C4-2B (cell line): Measurements from ENCODE around the gene XBP1.

Experiments used
- ZFX ChIP-seq: fragments of 450-650 bp; IDR thresholded peaks from 2 replicates; pipeline ENCODE4 v1.6.1; 2017
- TF ChIP-seq, protein P1 (sequence below): fragments of 450-650 bp; conservative IDR thresholded peaks from 2 replicates; pipeline ENCODE4 v1.5.1; 2017; ENCODE audit warnings: mild to moderate bottlenecking

DNA sequence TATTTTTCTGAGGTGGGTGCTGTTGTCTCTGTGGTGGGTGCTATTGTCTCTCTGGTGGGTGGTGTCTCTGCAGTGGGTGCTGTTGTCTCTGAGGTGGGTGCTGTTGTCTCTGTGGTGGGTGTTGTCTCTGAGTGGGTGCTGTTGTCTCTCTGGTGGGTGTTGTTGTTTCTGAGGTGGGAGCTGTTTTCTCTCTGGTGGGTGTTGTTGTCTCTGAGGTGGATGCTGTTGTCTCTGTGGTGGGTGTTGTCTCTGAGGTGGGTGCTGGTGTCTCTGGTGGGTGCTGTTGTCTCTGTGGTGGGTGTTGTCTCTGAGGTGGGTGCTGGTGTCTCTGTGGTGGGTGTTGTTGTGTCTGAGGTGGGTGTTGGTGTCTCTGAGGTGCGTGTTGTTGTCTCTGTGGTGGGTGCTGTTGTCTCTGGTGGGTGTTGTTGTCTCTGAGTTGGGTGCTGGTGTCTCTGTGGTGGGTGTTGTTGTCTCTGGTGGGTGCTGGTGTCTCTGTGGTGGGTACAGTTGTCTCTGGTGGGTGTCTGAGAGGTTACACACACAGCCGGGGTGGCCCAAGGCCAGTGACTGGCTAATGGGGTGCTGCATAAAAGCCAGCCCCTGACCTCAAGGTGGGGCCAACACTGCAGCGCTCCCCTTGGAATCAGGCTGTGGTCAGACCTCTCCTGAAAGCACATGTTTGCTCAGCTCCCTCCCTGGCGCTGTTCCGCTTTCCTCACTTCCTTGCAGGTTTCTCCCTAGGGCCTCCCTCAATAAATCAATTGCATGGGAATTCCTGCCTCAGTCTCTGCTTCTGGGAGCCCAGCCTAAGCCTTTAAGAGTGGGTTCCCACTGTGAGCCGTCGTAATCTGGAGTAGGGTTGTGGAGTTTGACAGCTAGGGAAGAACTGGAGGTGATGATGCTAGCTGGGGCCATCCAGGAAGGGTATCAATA lies 31.0 kb upstream of the XBP1 start:
- TF ChIP-seq, protein P1, sequence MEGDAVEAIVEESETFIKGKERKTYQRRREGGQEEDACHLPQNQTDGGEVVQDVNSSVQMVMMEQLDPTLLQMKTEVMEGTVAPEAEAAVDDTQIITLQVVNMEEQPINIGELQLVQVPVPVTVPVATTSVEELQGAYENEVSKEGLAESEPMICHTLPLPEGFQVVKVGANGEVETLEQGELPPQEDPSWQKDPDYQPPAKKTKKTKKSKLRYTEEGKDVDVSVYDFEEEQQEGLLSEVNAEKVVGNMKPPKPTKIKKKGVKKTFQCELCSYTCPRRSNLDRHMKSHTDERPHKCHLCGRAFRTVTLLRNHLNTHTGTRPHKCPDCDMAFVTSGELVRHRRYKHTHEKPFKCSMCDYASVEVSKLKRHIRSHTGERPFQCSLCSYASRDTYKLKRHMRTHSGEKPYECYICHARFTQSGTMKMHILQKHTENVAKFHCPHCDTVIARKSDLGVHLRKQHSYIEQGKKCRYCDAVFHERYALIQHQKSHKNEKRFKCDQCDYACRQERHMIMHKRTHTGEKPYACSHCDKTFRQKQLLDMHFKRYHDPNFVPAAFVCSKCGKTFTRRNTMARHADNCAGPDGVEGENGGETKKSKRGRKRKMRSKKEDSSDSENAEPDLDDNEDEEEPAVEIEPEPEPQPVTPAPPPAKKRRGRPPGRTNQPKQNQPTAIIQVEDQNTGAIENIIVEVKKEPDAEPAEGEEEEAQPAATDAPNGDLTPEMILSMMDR: no peak
- no peak for TF ChIP-seq ZFX
